ENCODE results near the gene HPCAL1. TPM values are rescaled to one million over a fixed set of nuclear protein-coding genes. Genes with fewer than 3 reads are reported as not detected.

The HPCAL1 gene
- polyA plus RNA-seq, 12 donors = 20.2 to 55.9 (median 31.9) TPM; not detected in 1

GRCh38 chr2:10368491-10369231 is 66.0 kb downstream of the HPCAL1 start:
- DNase-seq = no peak

GRCh38 chr2:10369269-10370255 is 66.9 kb downstream of the HPCAL1 start:
- DNase-seq = no peak

GRCh38 chr2:10370390-10370789 is 67.7 kb downstream of the HPCAL1 start:
- no peak for DNase-seq

GRCh38 chr2:10370895-10371294 is 68.2 kb downstream of the HPCAL1 start:
- DNase-seq = no peak

GRCh38 chr2:10371441-10372196 is 68.9 kb downstream of the HPCAL1 start:
- DNase-seq = no peak

- DNase-seq = no peak
Observed at GRCh38 chr2:10372203-10372861, 69.6 kb downstream of the HPCAL1 start.

GRCh38 chr2:10372862-10373240 is 70.1 kb downstream of the HPCAL1 start:
- DNase-seq = no peak

GRCh38 chr2:10373931-10374330 is 71.2 kb downstream of the HPCAL1 start:
- no peak for DNase-seq

- no peak for DNase-seq
Observed at GRCh38 chr2:10374362-10374943, 71.7 kb downstream of the HPCAL1 start.

- no peak for DNase-seq
Observed at GRCh38 chr2:10375570-10376281, 73.0 kb downstream of the HPCAL1 start.

GRCh38 chr2:10377052-10377746 is 74.5 kb downstream of the HPCAL1 start:
- DNase-seq = no peak

GRCh38 chr2:10377747-10378085 is 75.0 kb downstream of the HPCAL1 start:
- no peak for DNase-seq

- no peak for DNase-seq
Observed at GRCh38 chr2:10378189-10378588, 75.5 kb downstream of the HPCAL1 start.

GRCh38 chr2:10380048-10380926 is 77.6 kb downstream of the HPCAL1 start:
- no peak for DNase-seq

- DNase-seq = no peak
Observed at GRCh38 chr2:10381997-10382353, 79.3 kb downstream of the HPCAL1 start.

GRCh38 chr2:10382354-10383061 is 79.8 kb downstream of the HPCAL1 start:
- DNase-seq = no peak

- DNase-seq = no peak
Observed at GRCh38 chr2:10383960-10384734, 81.4 kb downstream of the HPCAL1 start.

- DNase-seq = no peak
Observed at GRCh38 chr2:10385501-10385900, 82.8 kb downstream of the HPCAL1 start.
